Skeletal muscle tissue (tissue), 4 donors: ENCODE measurements around the gene EDN2. TPM values are rescaled to one million over a fixed set of nuclear protein-coding genes. Genes with fewer than 3 reads are reported as not detected.

Experiments
- H3K27ac ChIP-seq: one replicate; pipeline ENCODE4 v1.7.0; 2013; ENCODE audit warnings: mild to moderate bottlenecking, low read depth, low read length, inconsistent platforms
- H3K27me3 ChIP-seq, 3 donors: one replicate each; pipeline ENCODE4 v1.7.0; 2013; ENCODE audit warnings: low read length in 3 of 3; ENCODE audit not compliant: control insufficient read depth in 3 of 3, insufficient read depth in 3 of 3
- H3K36me3 ChIP-seq, 3 donors: one replicate each; pipeline ENCODE4 v1.7.0; 2013; ENCODE audit warnings: low read length in 3 of 3; ENCODE audit not compliant: control insufficient read depth in 3 of 3, insufficient read depth in 3 of 3
- H3K4me1 ChIP-seq, 3 donors: one replicate each; pipeline ENCODE4 v1.7.0; 2013; ENCODE audit warnings: low read length in 3 of 3, mild to moderate bottlenecking in 3 of 3; ENCODE audit not compliant: control insufficient read depth in 3 of 3, insufficient read depth in 3 of 3
- H3K4me3 ChIP-seq, 3 donors: one replicate each; pipeline ENCODE4 v1.7.0; 2013; ENCODE audit warnings: low read length in 3 of 3
- H3K9ac ChIP-seq, 3 donors: one replicate each; pipeline ENCODE4 v1.7.0; 2013; ENCODE audit warnings: low read length in 3 of 3, mild to moderate bottlenecking in 3 of 3, moderate library complexity in 2 of 3, low read depth in 1 of 3
- H3K9me3 ChIP-seq, 3 donors: one replicate each; pipeline ENCODE4 v1.7.0; 2013; ENCODE audit warnings: low read length in 3 of 3; ENCODE audit not compliant: control insufficient read depth in 3 of 3
- total RNA-seq: library from RNA; depleted of rRNA; stranded (reverse); fragments of >200 nt; gene quantifications from one replicate; pipeline ENCODE4 v1.2.3, GENCODE V29; 2014
- donor health status: Osteomylitis.

The EDN2 gene
- total RNA-seq, 1 donor from 2014 or later: not detected

- no peak overlapping the region for H3K27ac ChIP-seq
- H3K4me3 ChIP-seq: no peak overlapping the region
- no peaks in the 10 kb centered on the region for H3K9me3 ChIP-seq
- no peak overlapping the region for H3K9ac ChIP-seq
- peaks cover 58 to 75% (median 58%) of the 10 kb centered on the region in 3 donors for H3K4me1 ChIP-seq
- no peaks in the 10 kb centered on the region for H3K27me3 ChIP-seq
- no peaks in the 10 kb centered on the region for H3K36me3 ChIP-seq
Observed at GRCh38 chr1:41478118-41478748, 6.2 kb downstream of the EDN2 start.

- no peaks in the 10 kb centered on the region for H3K9me3 ChIP-seq
- peaks cover 44 to 61% (median 45%) of the 10 kb centered on the region in 3 donors for H3K4me1 ChIP-seq
Observed at GRCh38 chr1:41476807-41477361, 7.6 kb downstream of the EDN2 start.

GRCh38 chr1:41475859-41476567 lies 8.5 kb downstream of the EDN2 start:
- Histone ChIP-seq H3K4me1 (peaks cover 44 to 59% (median 45%) of the 10 kb centered on the region in 3 donors), H3K27ac (no peak overlapping the region), H3K9ac (no peak overlapping the region)

More at GRCh38 chr1:41476807-41477361, 7.6 kb downstream of the EDN2 start:
- no peak overlapping the region for H3K27ac ChIP-seq
- no peaks in the 10 kb centered on the region for H3K27me3 ChIP-seq
- no peaks in the 10 kb centered on the region for H3K36me3 ChIP-seq
- H3K9ac ChIP-seq: peak overlapping the region in 1 of 3 donors; percentile 25
- H3K4me3 ChIP-seq: no peak overlapping the region

GRCh38 chr1:41475346-41475745 lies 9.1 kb downstream of the EDN2 start:
- Histone ChIP-seq H3K9ac (no peak overlapping the region), H3K4me1 (peaks cover 44 to 59% (median 45%) of the 10 kb centered on the region in 3 donors), H3K27ac (peak overlapping the region; percentile 49), H3K4me3 (no peak overlapping the region), H3K36me3 (no peaks in the 10 kb centered on the region), H3K27me3 (no peaks in the 10 kb centered on the region), H3K9me3 (no peaks in the 10 kb centered on the region)

More at GRCh38 chr1:41475859-41476567, 8.5 kb downstream of the EDN2 start:
- Histone ChIP-seq H3K27me3 (no peaks in the 10 kb centered on the region), H3K9me3 (no peaks in the 10 kb centered on the region), H3K36me3 (no peaks in the 10 kb centered on the region), H3K4me3 (no peak overlapping the region)

GRCh38 chr1:41474490-41475271 lies 9.8 kb downstream of the EDN2 start:
- peaks cover 42 to 57% (median 45%) of the 10 kb centered on the region in 3 donors for H3K4me1 ChIP-seq
- H3K9me3 ChIP-seq: no peaks in the 10 kb centered on the region

GRCh38 chr1:41473738-41474362 lies 10.6 kb downstream of the EDN2 start:
- Histone ChIP-seq H3K9me3 (no peaks in the 10 kb centered on the region), H3K36me3 (no peaks in the 10 kb centered on the region), H3K27me3 (no peaks in the 10 kb centered on the region), H3K9ac (peak overlapping the region in 1 of 3 donors; percentile 33), H3K27ac (no peak overlapping the region), H3K4me1 (peaks cover 34 to 49% (median 39%) of the 10 kb centered on the region in 3 donors), H3K4me3 (no peak overlapping the region)

More at GRCh38 chr1:41474490-41475271, 9.8 kb downstream of the EDN2 start:
- Histone ChIP-seq H3K9ac (peak overlapping the region; percentile 44 to 50 (median 47)), H3K27ac (peak overlapping the region; percentile 49), H3K36me3 (no peaks in the 10 kb centered on the region), H3K27me3 (no peaks in the 10 kb centered on the region), H3K4me3 (no peak overlapping the region)

- Histone ChIP-seq H3K27ac (no peak overlapping the region), H3K36me3 (no peaks in the 10 kb centered on the region), H3K9ac (no peak overlapping the region), H3K9me3 (no peaks in the 10 kb centered on the region), H3K4me1 (peaks cover 22 to 30% (median 22%) of the 10 kb centered on the region in 3 donors), H3K27me3 (peaks cover 0 to 9% (median 0%) of the 10 kb centered on the region in 3 donors), H3K4me3 (no peak overlapping the region)
Observed at GRCh38 chr1:41471658-41472057, 12.8 kb downstream of the EDN2 start.

- H3K36me3 ChIP-seq: no peaks in the 10 kb centered on the region
- H3K9ac ChIP-seq: no peak overlapping the region
- H3K27ac ChIP-seq: no peak overlapping the region
- peaks cover 7 to 12% (median 10%) of the 10 kb centered on the region in 3 donors for H3K4me1 ChIP-seq
- no peaks in the 10 kb centered on the region for H3K9me3 ChIP-seq
- H3K4me3 ChIP-seq: no peak overlapping the region
- peaks cover 0 to 9% (median 0%) of the 10 kb centered on the region in 3 donors for H3K27me3 ChIP-seq
Observed at GRCh38 chr1:41469706-41470105, 14.8 kb downstream of the EDN2 start.

- no peak overlapping the region for H3K9ac ChIP-seq
- H3K4me1 ChIP-seq: no peaks in the 10 kb centered on the region
- no peaks in the 10 kb centered on the region for H3K36me3 ChIP-seq
- no peak overlapping the region for H3K27ac ChIP-seq
- H3K9me3 ChIP-seq: no peaks in the 10 kb centered on the region
- H3K4me3 ChIP-seq: no peak overlapping the region
- peaks cover 0 to 9% (median 0%) of the 10 kb centered on the region in 3 donors for H3K27me3 ChIP-seq
Observed at GRCh38 chr1:41468122-41468762, 16.2 kb downstream of the EDN2 start.
